ENCODE data around the gene PIK3CA.

DNA sequence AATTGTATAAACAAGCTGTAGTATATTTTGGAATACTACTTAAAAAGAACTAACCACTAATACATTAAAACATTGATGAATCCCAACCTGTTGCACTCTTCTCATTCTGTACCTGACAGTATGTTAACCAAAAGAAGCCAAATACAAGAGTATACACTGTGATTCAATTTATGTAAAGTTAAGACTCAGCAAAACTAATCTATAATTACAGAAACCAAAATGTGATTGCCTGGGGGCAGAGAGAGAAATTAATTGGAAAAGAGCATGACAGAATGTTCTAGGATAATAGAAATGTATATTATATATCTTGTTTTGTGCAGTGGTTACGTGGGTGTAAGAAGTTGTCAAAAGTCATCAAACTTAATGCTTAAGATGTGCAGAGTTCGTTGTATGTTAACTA lies 31.1 kb downstream of the PIK3CA start:
- TF ChIP-seq, protein P1, sequence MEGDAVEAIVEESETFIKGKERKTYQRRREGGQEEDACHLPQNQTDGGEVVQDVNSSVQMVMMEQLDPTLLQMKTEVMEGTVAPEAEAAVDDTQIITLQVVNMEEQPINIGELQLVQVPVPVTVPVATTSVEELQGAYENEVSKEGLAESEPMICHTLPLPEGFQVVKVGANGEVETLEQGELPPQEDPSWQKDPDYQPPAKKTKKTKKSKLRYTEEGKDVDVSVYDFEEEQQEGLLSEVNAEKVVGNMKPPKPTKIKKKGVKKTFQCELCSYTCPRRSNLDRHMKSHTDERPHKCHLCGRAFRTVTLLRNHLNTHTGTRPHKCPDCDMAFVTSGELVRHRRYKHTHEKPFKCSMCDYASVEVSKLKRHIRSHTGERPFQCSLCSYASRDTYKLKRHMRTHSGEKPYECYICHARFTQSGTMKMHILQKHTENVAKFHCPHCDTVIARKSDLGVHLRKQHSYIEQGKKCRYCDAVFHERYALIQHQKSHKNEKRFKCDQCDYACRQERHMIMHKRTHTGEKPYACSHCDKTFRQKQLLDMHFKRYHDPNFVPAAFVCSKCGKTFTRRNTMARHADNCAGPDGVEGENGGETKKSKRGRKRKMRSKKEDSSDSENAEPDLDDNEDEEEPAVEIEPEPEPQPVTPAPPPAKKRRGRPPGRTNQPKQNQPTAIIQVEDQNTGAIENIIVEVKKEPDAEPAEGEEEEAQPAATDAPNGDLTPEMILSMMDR (IDR thresholded peaks at IDR 0.05): no peak
- TF ChIP-seq POLR2A (IDR thresholded peaks at IDR 0.05): no peak
